ENCODE results near the gene MT1E.
"Not testable (repeated sequence)": the region's sequence is repeated elsewhere in the genome, so short reads cannot be mapped to it uniquely, and the experiment has no call there.

DNA sequence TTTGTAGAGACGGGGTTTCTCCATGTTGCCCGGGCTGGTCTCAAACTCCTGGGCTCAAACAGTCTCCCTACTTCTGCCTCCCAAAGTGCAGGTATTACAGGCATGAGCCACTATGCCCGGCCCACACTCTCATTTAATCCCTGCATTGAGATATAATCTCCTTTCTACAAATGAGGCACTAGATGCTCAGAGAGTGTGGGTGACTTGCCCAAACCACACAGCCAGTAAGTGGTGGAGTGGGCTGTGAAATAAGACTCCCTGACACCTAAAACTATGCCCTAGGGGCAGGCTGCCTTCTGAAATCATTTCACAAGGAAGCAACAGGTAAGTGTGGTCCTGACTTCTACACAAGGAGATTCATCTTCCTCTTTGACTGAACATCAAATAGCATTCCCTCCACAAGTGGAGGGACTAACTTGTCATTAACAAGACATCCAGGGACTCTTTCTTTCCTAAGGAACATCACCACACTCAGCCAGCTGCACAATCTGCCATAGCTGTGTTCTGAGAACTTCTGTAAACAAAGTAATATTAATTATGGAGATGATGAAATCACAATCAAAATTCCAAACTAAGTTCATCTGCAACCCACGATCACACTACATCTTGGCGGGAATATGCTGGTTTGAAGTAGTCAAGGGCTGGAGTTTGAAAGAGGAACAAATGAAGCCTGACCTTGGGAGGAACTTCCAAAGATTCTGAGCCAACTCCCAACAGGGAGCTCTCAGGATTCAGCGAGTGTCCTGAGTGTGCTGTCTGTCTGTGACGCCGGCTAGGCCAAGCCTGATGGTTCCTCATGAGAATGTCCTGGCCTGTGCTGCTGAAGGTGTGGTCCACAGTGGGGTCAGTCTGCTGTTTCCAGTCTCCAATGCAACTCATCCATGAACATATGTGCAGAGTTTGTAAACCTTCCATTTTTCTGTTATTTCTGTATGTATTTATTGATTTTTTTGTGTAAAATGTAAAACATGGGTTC, 40.0 kb downstream of the MT1E start:
- not testable (repeated sequence) for TF ChIP-seq CTCF (IDR thresholded peaks at IDR 0.05); EZH2 (IDR thresholded peaks at IDR 0.05; ENCODE audit: borderline replicate concordance, insufficient read depth, low read depth, low read length, poor library complexity, severe bottlenecking)
